CD4-positive, alpha-beta T cell treated with Interleukin-6 at 100 ng/mL for 8 hours (primary cell): ENCODE results near the gene CD44.
A peak's percentile ranks its signal among the peaks of the same experiment; 100 is the strongest.

ENCODE experiments used
- DNase-seq: peaks from one replicate; pipeline ENCODE4 v3.0.0-alpha.2; 2020; ENCODE audit warnings: mixed read lengths, low spot score

The CD44 gene

DNA sequence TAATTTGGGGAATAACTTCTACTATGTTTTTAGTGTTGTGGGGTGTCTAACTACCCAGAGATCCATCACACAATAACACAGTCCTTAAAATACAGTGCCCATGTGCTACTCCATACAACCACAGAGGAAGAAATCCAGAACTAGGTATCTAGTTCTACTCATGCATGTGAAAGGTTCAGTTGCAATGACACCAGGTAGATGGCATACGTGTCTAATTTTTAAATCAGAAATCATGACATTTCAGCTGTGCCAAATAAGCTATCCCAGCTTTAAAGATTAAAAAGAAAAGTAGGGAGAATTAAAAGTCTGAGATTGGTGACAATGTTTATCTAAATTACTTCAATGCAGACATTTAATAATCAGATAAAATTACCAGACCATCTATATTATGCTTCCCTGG is 122.2 kb downstream of the CD44 start:
- no peak for DNase-seq

- DNase-seq: no peak
Measured at GRCh38 chr11:35262056-35262455, 123.1 kb downstream of the CD44 start.

DNA sequence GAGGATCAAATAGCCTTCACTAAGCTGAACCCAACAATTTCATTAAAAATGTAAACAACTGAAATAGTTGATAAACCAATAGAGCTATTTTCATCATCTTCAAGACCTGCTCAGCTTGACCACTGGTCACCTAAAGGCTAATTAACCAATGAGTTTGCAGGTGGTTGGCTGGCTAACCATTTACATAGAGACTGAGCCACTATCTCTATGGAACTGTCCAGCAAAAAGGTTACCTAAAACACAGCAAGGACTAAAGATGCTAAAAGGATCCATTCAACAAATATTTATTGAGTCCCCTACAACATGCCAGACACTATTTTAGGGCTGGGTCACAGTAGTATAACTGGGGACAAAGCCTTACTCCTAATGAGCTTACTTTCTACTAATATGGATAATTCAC is 123.8 kb downstream of the CD44 start:
- no peak for DNase-seq

GRCh38 chr11:35265755-35266454 is 126.9 kb downstream of the CD44 start:
- DNase-seq: no peak

DNA sequence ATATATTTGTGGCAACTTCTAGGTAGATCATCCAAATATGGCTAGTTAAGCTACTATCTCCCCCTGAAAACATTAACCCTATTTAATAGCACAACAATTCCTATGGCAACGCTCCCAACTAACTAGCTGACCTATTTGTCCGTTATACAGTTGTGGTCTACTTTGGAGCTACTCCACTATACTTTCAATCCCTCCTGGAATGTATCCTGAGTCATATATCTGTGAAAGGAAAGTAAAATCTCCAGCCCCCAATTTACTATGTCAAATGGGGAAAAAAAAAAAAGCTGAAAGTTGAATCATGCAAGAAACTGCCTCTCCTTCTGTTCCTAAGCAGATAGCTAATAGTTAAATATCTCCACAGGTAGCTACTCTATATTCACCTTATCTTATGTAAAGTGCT is 128.5 kb downstream of the CD44 start:
- no peak for DNase-seq

GRCh38 chr11:35270342-35270741 is 131.4 kb downstream of the CD44 start:
- DNase-seq: no peak

DNA sequence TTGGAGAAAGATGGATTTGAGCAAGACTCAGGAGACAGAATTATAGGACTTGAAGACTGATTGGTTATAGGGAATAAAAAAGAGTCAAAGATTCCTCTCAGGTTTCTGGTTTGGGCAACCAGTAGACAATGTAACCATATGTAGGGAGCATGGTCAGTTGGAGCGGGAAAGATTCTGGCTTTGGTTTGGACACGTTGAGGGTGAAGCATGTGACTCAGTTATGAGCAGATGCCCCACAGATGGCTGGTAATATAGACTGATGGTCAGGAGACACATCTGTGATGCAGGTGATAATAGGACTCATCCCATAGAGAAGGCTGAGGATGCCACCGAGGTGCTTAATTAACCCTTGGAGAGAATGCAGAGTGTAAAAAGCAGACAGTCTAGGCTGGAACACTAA is 132.1 kb downstream of the CD44 start:
- no peak for DNase-seq

DNA sequence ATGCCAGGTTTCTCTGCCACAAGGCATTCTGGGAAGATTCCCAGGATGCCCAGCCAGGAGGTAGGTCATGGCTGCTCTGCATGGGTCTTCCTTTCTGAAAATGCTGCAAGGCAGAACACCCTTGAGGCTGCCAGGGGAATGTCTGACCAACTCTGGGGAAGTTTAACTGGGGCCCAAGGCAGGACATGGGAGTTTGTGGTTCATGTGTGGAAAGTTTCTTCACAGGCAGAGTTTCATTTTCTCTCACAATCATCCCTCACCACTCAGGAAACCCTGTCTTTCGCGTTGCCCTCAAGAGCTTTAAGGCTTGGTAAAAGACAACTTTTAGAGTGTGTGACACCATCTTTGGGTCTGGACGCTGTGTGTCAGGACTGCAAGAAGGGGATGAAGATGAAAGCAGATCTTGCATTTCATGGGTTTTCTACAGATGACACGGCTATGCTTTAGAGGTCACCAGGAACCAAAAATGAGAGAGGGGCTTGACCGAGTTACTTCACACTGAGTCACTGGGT is 133.5 kb downstream of the CD44 start:
- peak; percentile 42 for DNase-seq

DNA sequence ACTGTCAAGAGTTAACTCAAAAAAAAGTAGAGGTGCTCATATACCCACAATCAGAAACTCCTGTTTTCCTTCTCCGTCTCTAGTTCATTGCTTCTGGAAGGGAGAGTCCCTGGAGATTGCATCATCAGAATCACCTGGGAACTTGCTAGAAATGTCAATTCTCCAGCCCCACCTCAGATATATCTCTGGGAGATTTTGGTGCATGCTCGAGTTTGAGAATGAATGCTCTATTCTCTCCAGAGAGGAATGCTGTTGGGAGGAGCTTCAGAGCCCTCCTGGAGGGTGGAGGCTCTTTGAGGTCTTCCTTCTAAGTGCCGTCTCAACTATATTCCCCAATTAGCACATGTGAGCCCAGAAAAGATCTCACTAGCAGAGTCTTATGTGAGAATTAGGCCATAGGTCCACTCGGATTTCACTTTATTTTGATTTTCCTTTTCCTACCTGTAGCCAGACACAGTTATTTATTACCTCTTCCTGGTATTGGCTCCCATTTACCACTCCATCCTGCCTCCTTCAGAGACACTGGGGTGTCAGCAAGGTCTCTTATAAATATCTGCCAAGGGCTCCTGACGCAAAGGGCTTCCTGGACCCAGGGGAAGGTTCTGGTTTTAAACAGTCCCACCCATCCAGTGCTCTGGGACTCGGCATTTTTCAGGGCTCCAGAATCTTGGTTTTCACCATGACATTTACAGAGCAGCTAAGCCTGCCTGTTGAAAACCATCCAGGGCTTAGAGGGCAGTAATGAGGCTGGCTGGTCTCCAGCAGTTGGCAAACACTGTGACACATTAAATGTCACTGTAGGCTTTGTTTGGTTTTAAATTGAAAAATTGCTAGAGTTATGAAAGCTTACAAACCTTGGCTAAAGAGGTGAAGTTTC is 136.2 kb downstream of the CD44 start:
- no peak for DNase-seq

DNA sequence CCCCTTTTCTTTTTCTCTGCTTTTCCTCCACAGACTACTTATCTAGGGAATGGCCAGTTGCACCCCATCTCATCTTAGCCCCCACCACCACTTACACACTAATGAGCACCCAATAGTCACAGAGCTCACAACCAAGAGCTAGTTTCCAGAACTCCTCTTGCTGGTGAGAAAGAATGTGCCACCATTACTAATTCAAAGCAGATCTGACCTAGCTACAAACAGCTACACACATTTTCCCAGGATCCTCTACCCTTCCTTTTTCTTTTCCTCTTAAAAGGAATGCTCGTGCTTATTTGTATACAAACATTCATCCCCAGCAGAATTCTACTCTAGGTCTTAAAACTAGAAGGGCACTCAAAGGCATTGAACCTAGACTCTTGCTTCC is 136.8 kb downstream of the CD44 start:
- no peak for DNase-seq

DNA sequence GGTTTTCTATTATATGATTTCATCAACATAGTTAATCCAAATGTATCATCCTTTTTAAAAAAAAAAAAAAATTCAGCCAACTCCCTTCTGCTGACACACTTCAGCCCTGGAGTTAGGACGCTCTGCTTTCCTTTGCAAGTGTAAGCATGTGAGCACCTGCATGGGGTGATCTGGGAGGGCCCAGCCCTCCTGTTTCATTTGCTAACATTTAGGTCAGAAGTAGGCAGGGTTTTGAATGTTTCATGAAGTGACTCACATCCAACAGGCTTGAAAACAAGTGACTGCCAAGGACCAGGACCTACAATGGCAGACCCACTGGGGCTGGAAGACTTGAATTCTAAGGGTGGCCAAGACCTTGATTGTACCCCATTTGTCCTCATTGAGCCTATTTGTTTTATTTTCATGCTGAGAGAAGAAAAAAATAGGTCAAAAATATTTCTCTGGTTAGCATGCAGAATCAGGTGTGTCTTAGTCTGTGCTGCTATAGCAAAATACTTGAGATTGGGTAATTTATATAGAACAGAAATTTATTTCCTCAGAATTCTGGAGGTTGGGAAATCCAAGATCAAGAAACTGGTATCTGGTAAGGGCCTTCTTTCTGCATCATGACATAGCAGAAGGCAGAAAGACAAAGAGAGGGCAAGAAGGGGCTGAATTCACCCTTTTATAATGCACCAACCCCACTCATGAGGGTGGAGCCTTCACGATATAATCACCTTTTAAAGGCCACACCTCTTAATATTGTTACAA is 137.6 kb downstream of the CD44 start:
- DNase-seq: peak; percentile 31

GRCh38 chr11:35277827-35278226 is 138.9 kb downstream of the CD44 start:
- no peak for DNase-seq

GRCh38 chr11:35280727-35281126 is 141.8 kb downstream of the CD44 start:
- no peak for DNase-seq

- DNase-seq: no peak
Measured at GRCh38 chr11:35281169-35281688, 142.3 kb downstream of the CD44 start.
